PC-9 (cell line): ENCODE data around the gene ZFPL1. TPM values are rescaled to one million over a fixed set of nuclear protein-coding genes. Genes with fewer than 3 reads are reported as not detected.

ENCODE experiments used
- BruUV-seq: library from RNA; stranded (reverse); fragments of 400-500 nt; replicated peaks from 2 replicates; lab custom pipeline; 2021; lab: Mats Ljungman, UMichigan
- CTCF ChIA-PET: fragments of 300-600 bp; sonication (Branson Sonifier 250); formaldehyde crosslinking; loops from one replicate; lab custom pipeline; 2022; ENCODE audit warnings: antibody characterized with exemption; lab: Charles Lee
- POLR2A ChIA-PET: fragments of 300-600 bp; sonication (Branson Sonifier 250); formaldehyde crosslinking; loops from one replicate; lab custom pipeline; 2022; ENCODE audit warnings: antibody characterized with exemption; ENCODE audit not compliant: unreplicated experiment; lab: Charles Lee
- DNase-seq, 2 experiments: peaks; one replicate each; pipeline versions ENCODE4 v3.0.0 to v3.0.0-alpha.2; 2015 to 2022; ENCODE audit warnings: mixed read lengths in 1 of 2
- H2AFZ ChIP-seq: fragments of 200-600 bp; sonication (generic); 2 replicates; pipeline ENCODE4 v1.8.1; 2017; ENCODE audit warnings: antibody characterized with exemption
- H3F3A ChIP-seq: fragments of 200-600 bp; sonication (generic); 2 replicates; pipeline ENCODE4 v1.8.1; 2017; ENCODE audit warnings: antibody characterized with exemption, mild to moderate bottlenecking, low read depth; ENCODE audit not compliant: insufficient read depth
- H3K27ac ChIP-seq: fragments of 200-600 bp; sonication (generic); 2 replicates; pipeline ENCODE4 v1.6.1; 2016; ENCODE audit warnings: mixed run types
- H3K27me3 ChIP-seq: fragments of 200-600 bp; sonication (generic); 2 replicates; pipeline ENCODE4 v1.6.1; 2016; ENCODE audit warnings: low read depth, mixed run types; ENCODE audit not compliant: insufficient read depth
- H3K36me3 ChIP-seq: fragments of 200-600 bp; sonication (generic); 2 replicates; pipeline ENCODE4 v1.6.1; 2016; ENCODE audit warnings: low read depth, mixed run types
- H3K4me1 ChIP-seq: fragments of 200-600 bp; sonication (generic); replicated peaks from 2 replicates; pipeline ENCODE4 v1.6.1; 2016; ENCODE audit warnings: mixed run types; ENCODE audit not compliant: insufficient read depth
- H3K4me2 ChIP-seq: fragments of 200-600 bp; sonication (generic); 2 replicates; pipeline ENCODE4 v1.6.1; 2017; ENCODE audit warnings: mixed run types
- H3K4me3 ChIP-seq: fragments of 200-600 bp; sonication (generic); 2 replicates; pipeline ENCODE4 v1.6.1; 2016; ENCODE audit warnings: mixed run types
- H3K79me2 ChIP-seq: fragments of 200-600 bp; sonication (generic); 2 replicates; pipeline ENCODE4 v1.6.1; 2017; ENCODE audit warnings: low read depth, mixed run types
- H3K9me2 ChIP-seq: fragments of 200-600 bp; sonication (generic); 2 replicates; pipeline ENCODE4 v1.8.1; 2017; ENCODE audit warnings: mild to moderate bottlenecking; ENCODE audit not compliant: insufficient read depth
- H3K9me3 ChIP-seq: fragments of 200-600 bp; sonication (generic); 2 replicates; pipeline ENCODE4 v1.8.1; 2016; ENCODE audit warnings: low read depth; ENCODE audit not compliant: insufficient read depth
- H4K20me1 ChIP-seq: fragments of 200-600 bp; sonication (generic); 2 replicates; pipeline ENCODE4 v1.8.1; 2017; ENCODE audit not compliant: insufficient read depth
- EZH2 ChIP-seq: fragments of 200-600 bp; sonication (generic); IDR thresholded peaks from 2 replicates; pipeline ENCODE4 v1.8.0; 2017; ENCODE audit warnings: antibody characterized with exemption, low read depth
- intact Hi-C: fragments of 100-400 bp; cut with micrococcal nuclease; formaldehyde crosslinking; loops from one replicate; pipeline ENCODE4 v1.10.0; 2022; ENCODE audit not compliant: unreplicated experiment
- microRNA-seq: library from miRNA; unstranded; fragments of <30 nt; microRNA quantifications from one replicate; pipeline ENCODE4 v1.2.0, GENCODE V29; 2021; ENCODE audit warnings: borderline number of aligned reads, borderline replicate concordance
- total RNA-seq: library from RNA; stranded (reverse); gene quantifications from 2 replicates; pipeline ENCODE4 v1.2.3, GENCODE V29; 2021
- TF ChIP-seq, protein P1 (sequence below): fragments of 200-600 bp; sonication (generic); conservative IDR thresholded peaks from 2 replicates; pipeline ENCODE4 v1.6.1; 2017; ENCODE audit warnings: mixed run types, antibody characterized with exemption, mild to moderate bottlenecking, moderate library complexity

Gene ZFPL1
- total RNA-seq, 1 experiment from 2014 or later: 68.2 TPM

DNA sequence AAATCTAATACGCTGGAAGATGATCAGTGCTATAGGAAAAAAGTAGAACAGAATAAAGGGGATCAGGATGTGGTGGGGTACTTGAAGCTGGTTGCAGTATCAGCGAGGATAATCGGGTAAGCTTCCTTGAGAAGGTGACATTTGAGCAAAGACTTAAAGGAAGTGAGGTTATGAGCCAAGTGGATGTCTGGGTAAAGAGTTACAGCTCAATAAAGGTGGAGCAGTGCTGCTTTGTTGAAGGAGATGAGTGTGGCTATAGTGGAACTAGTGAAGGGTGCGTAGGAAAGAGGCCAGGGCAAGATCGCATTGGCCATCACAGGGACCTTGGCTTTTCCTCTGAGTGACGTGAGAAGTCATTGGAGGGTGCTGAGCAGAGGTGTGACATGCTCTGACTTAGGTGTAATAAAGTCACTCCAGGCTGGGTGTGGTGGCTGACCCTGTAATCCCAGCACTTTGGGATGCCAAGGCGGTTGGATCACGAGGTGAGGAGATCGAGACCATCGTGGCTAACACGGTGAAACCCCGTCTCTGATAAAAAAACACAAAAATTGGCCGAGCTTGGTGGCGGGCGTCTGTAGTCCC, 52.6 kb downstream of the ZFPL1 start:
- TF ChIP-seq EZH2: no peak
- TF ChIP-seq, protein P1, sequence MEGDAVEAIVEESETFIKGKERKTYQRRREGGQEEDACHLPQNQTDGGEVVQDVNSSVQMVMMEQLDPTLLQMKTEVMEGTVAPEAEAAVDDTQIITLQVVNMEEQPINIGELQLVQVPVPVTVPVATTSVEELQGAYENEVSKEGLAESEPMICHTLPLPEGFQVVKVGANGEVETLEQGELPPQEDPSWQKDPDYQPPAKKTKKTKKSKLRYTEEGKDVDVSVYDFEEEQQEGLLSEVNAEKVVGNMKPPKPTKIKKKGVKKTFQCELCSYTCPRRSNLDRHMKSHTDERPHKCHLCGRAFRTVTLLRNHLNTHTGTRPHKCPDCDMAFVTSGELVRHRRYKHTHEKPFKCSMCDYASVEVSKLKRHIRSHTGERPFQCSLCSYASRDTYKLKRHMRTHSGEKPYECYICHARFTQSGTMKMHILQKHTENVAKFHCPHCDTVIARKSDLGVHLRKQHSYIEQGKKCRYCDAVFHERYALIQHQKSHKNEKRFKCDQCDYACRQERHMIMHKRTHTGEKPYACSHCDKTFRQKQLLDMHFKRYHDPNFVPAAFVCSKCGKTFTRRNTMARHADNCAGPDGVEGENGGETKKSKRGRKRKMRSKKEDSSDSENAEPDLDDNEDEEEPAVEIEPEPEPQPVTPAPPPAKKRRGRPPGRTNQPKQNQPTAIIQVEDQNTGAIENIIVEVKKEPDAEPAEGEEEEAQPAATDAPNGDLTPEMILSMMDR: no peak
- Histone ChIP-seq H3K27ac (peak overlapping the region; percentile 92; the same call in 1 of the 2 replicates), H3K27me3 (no peaks in the 10 kb centered on the region), H3F3A (peaks cover 16% of the 10 kb centered on the region), H2AFZ (no peak overlapping the region), H3K4me2 (no peak overlapping the region; the same call in 1 of the 2 replicates), H3K4me1 (peaks cover 19% of the 10 kb centered on the region), H3K9me2 (no peaks in the 10 kb centered on the region), H3K4me3 (no peak overlapping the region), H3K79me2 (peaks cover 31% of the 10 kb centered on the region), H4K20me1 (peaks cover 15% of the 10 kb centered on the region), H3K9me3 (no peaks in the 10 kb centered on the region), H3K36me3 (peaks cover 14% of the 10 kb centered on the region)
- intact Hi-C loops: no loop called here
- POLR2A ChIA-PET: no interaction called here
- no peak for DNase-seq
- no TSS peak for BruUV-seq
- CTCF ChIA-PET: interaction anchor here (0.6 to 0.7 kb wide), 3 partner anchors 17 to 184 kb away, joined by 3 to 6 read pairs (median 4); no protein-coding TSS in a partner anchor

Small RNA genes within 50 kb of the gene (microRNA-seq; reads per million reads assigned to microRNA genes)
- not detected for gene MIR6751

Other genes with a start within 250 kb of the ZFPL1 start
- gene CDC42BPG, start 239.6 kb upstream of the ZFPL1 start, total RNA-seq: 31.3 and 33.8 TPM in 2 replicates
- gene EHD1, start 205.6 kb upstream of the ZFPL1 start, total RNA-seq: 110 and 134 TPM in 2 replicates
- gene ATG2A, start 167.0 kb upstream of the ZFPL1 start, total RNA-seq: 48.2 and 53.2 TPM in 2 replicates
- 13.7 and 13.9 TPM in 2 replicates for gene PPP2R5B, start 159.5 kb upstream of the ZFPL1 start, total RNA-seq
- 1.0 and 2.1 TPM in 2 replicates for gene GPHA2, start 148.3 kb upstream of the ZFPL1 start, total RNA-seq
- gene MAJIN, start 112.1 kb upstream of the ZFPL1 start, total RNA-seq: 4.5 and 7.1 TPM in 2 replicates
- gene BATF2, start 87.3 kb upstream of the ZFPL1 start, total RNA-seq: 0.46 and 1.2 TPM in 2 replicates
- 97.5 and 106 TPM in 2 replicates for gene ARL2, start 70.1 kb upstream of the ZFPL1 start, total RNA-seq
- 38.2 and 40.6 TPM in 2 replicates for gene SNX15, start 56.8 kb upstream of the ZFPL1 start, total RNA-seq
- 33.9 and 48.0 TPM in 2 replicates for gene SAC3D1, start 43.0 kb upstream of the ZFPL1 start, total RNA-seq
- not detected in 2 replicates for gene NAALADL1, start 25.7 kb upstream of the ZFPL1 start, total RNA-seq
- 86.4 and 97.8 TPM in 2 replicates for gene CDCA5, start 182 bp upstream of the ZFPL1 start, total RNA-seq
- gene VPS51, start 12.0 kb downstream of the ZFPL1 start, total RNA-seq: 113 and 279 TPM in 2 replicates
- gene TM7SF2, start 27.6 kb downstream of the ZFPL1 start, total RNA-seq: 49.5 and 72.3 TPM in 2 replicates
- 13.7 and 22.3 TPM in 2 replicates for gene ZNHIT2, start 33.5 kb downstream of the ZFPL1 start, total RNA-seq
- 973 and 1,165 TPM in 2 replicates for gene FAU, start 37.9 kb downstream of the ZFPL1 start, total RNA-seq
- gene MRPL49, start 38.1 kb downstream of the ZFPL1 start, total RNA-seq: 84.5 and 95.0 TPM in 2 replicates
- 40.9 and 51.5 TPM in 2 replicates for gene SYVN1, start 50.3 kb downstream of the ZFPL1 start, total RNA-seq
- gene SPDYC, start 86.0 kb downstream of the ZFPL1 start, total RNA-seq: not detected in 2 replicates
- 502 and 559 TPM in 2 replicates for gene CAPN1, start 97.7 kb downstream of the ZFPL1 start, total RNA-seq
- 37.1 and 39.3 TPM in 2 replicates for gene POLA2, start 177.7 kb downstream of the ZFPL1 start, total RNA-seq
- 17.8 and 20.8 TPM in 2 replicates for gene CDC42EP2, start 230.6 kb downstream of the ZFPL1 start, total RNA-seq
- gene DPF2, start 249.6 kb downstream of the ZFPL1 start, total RNA-seq: 75.6 and 80.6 TPM in 2 replicates